Measurements from ENCODE around the gene JMJD1C. TPM values are rescaled to one million over a fixed set of nuclear protein-coding genes. Genes with fewer than 3 reads are reported as not detected.

Gene JMJD1C
- total RNA-seq, 4 donors from 2014 or later = 41.6 to 77.8 (median 56.9) TPM

GRCh38 chr10:63424576-63424975 is 41.2 kb downstream of the JMJD1C start:
- TF ChIP-seq, protein P1, sequence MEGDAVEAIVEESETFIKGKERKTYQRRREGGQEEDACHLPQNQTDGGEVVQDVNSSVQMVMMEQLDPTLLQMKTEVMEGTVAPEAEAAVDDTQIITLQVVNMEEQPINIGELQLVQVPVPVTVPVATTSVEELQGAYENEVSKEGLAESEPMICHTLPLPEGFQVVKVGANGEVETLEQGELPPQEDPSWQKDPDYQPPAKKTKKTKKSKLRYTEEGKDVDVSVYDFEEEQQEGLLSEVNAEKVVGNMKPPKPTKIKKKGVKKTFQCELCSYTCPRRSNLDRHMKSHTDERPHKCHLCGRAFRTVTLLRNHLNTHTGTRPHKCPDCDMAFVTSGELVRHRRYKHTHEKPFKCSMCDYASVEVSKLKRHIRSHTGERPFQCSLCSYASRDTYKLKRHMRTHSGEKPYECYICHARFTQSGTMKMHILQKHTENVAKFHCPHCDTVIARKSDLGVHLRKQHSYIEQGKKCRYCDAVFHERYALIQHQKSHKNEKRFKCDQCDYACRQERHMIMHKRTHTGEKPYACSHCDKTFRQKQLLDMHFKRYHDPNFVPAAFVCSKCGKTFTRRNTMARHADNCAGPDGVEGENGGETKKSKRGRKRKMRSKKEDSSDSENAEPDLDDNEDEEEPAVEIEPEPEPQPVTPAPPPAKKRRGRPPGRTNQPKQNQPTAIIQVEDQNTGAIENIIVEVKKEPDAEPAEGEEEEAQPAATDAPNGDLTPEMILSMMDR (IDR thresholded peaks at IDR 0.05) = no peak
- no peaks in the 10 kb centered on the region for H3K9me3 ChIP-seq
- WGBS, 2 donors = 95 to 97% methylated on average over 3 of the region's 3 CpGs
- no peak for DNase-seq
- peaks cover 0 to 4% (median 0%) of the 10 kb centered on the region in 3 donors for H3K36me3 ChIP-seq
- peaks cover 0 to 26% (median 13%) of the 10 kb centered on the region in 3 donors for H3K4me1 ChIP-seq
- H3K4me3 ChIP-seq = no peak overlapping the region
- H3K27ac ChIP-seq = no peak overlapping the region
- intact Hi-C loops (cut with DNase I) = no loop called here
- no peaks in the 10 kb centered on the region for H3K27me3 ChIP-seq

- no peak overlapping the region for H3K27ac ChIP-seq
- no peaks in the 10 kb centered on the region for H3K9me3 ChIP-seq
- 76 to 82% methylated on average over 3 of the region's 3 CpGs for WGBS, 2 donors
- H3K36me3 ChIP-seq = peaks cover 0 to 4% (median 0%) of the 10 kb centered on the region in 3 donors
- no peak for DNase-seq
- H3K4me1 ChIP-seq = peaks cover 0 to 18% (median 5%) of the 10 kb centered on the region in 3 donors
- no peak overlapping the region for H3K4me3 ChIP-seq
- TF ChIP-seq POLR2A (IDR thresholded peaks at IDR 0.05) = no peak
- TF ChIP-seq, protein P1 (IDR thresholded peaks at IDR 0.05) = no peak
- no peaks in the 10 kb centered on the region for H3K27me3 ChIP-seq
- intact Hi-C loops (cut with DNase I) = no loop called here
These were observed 42.3 kb downstream of the JMJD1C start for GRCh38 chr10:63423494-63423893.

DNA sequence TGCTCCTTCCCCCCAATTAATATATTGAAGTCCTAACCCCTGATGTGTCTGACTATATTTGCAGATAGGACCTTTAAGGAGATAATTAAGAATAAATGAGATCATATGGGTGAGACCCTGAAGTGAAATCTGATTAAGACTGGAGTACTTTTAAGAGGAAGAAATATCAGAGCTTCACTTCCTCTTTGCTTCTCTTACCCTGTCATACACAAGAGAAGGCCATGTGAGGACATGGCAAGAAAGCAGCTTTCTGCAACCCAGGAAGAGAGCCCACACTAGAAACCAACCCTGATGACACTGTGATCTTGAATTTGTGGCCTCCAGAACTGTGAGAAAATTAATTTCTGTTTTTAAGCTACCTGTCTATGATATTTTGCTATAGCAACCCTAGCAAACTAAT is 44.2 kb downstream of the JMJD1C start:
- intact Hi-C loops (cut with DNase I) = no loop called here

GRCh38 chr10:63416376-63416775 is 49.4 kb downstream of the JMJD1C start:
- H3K9me3 ChIP-seq = no peaks in the 10 kb centered on the region
- TF ChIP-seq, protein P1 (IDR thresholded peaks at IDR 0.05) = no peak
- TF ChIP-seq POLR2A (IDR thresholded peaks at IDR 0.05) = no peak
- DNase-seq = no peak
- no peak overlapping the region for H3K4me3 ChIP-seq
- no peaks in the 10 kb centered on the region for H3K27me3 ChIP-seq
- WGBS, 2 donors = 61 to 95% methylated on average over 1 of the region's 1 CpG
- peaks cover 0 to 33% (median 0%) of the 10 kb centered on the region in 3 donors for H3K4me1 ChIP-seq
- H3K36me3 ChIP-seq = no peaks in the 10 kb centered on the region
- intact Hi-C loops (cut with DNase I) = no loop called here
- H3K27ac ChIP-seq = no peak overlapping the region

More for the DNA sequence above, 44.2 kb downstream of the JMJD1C start:
- no peaks in the 10 kb centered on the region for H3K36me3 ChIP-seq
- TF ChIP-seq POLR2A (IDR thresholded peaks at IDR 0.05) = no peak
- TF ChIP-seq, protein P1 (IDR thresholded peaks at IDR 0.05) = no peak
- no peak for DNase-seq
- no peaks in the 10 kb centered on the region for H3K27me3 ChIP-seq
- peaks cover 0 to 26% (median 5%) of the 10 kb centered on the region in 3 donors for H3K4me1 ChIP-seq
- H3K4me3 ChIP-seq = no peak overlapping the region
- H3K9me3 ChIP-seq = no peaks in the 10 kb centered on the region
- no peak overlapping the region for H3K27ac ChIP-seq

GRCh38 chr10:63415640-63416244 is 50.0 kb downstream of the JMJD1C start:
- no peaks in the 10 kb centered on the region for H3K27me3 ChIP-seq
- no peak for DNase-seq
- WGBS, 2 donors = 62 to 65% methylated on average over 5 of the region's 5 CpGs
- no peaks in the 10 kb centered on the region for H3K36me3 ChIP-seq
- H3K9me3 ChIP-seq = no peaks in the 10 kb centered on the region
- H3K4me1 ChIP-seq = peaks cover 0 to 28% (median 0%) of the 10 kb centered on the region in 3 donors
- TF ChIP-seq POLR2A (IDR thresholded peaks at IDR 0.05) = no peak
- TF ChIP-seq, protein P1 (IDR thresholded peaks at IDR 0.05) = no peak
- H3K4me3 ChIP-seq = no peak overlapping the region
- H3K27ac ChIP-seq = no peak overlapping the region
- intact Hi-C loops (cut with DNase I) = no loop called here
